ENCODE results near the gene DIPK1C. TPM values are rescaled to one million over a fixed set of nuclear protein-coding genes. Genes with fewer than 3 reads are reported as not detected.

Gene DIPK1C
- total RNA-seq, 4 donors from 2014 or later: 0.20 to 1.5 (median 0.44) TPM; not detected in 1

DNA sequence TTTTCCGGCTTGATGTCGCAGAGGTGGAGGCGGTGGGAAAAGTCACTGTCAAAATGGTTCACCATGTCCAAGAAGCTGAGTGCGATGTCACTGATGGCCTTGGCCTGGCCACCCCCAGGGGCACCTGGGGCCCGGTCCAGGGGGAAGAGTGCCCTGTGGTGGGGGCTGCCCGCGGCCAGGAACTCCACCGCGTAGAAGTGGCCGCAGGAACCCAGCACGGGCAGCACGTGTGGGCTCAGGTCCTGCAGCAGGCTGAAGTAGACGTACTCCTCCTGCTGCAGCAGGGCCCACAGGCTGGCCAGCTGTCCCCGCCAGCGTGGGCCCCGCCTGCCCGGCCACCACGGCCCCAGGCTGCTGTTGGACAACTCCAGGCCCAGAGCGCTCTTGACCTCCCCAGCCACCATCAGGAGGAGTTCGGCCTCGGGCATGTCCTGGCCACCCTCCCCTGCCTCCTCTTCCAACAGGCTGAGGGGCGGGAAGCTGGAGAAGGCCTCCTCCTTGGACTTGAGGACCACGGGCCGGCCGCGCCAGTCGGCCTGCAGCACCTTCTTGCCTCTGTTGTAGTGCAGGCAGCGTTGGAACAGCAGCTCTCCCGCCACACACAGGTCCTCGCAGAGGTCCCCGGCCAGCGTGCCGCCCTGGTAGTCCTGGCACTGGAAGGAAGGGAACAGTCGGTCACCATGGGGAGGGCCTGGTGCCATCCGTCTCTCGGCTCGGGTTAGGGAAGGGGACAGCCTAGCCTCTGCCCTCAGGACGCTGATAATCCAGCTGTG lies 10.3 kb downstream of the DIPK1C start:
- Histone ChIP-seq H3K36me3 (no peaks in the 10 kb centered on the region), H3K27me3 (peaks cover 0 to 5% of the 10 kb centered on the region in 2 donors), H3K27ac (no peak overlapping the region), H3K4me1 (no peaks in the 10 kb centered on the region), H3K9me3 (no peaks in the 10 kb centered on the region), H3K4me3 (no peak overlapping the region)
- TF ChIP-seq EP300 (IDR thresholded peaks at IDR 0.05): no peak
- TF ChIP-seq, protein P1, sequence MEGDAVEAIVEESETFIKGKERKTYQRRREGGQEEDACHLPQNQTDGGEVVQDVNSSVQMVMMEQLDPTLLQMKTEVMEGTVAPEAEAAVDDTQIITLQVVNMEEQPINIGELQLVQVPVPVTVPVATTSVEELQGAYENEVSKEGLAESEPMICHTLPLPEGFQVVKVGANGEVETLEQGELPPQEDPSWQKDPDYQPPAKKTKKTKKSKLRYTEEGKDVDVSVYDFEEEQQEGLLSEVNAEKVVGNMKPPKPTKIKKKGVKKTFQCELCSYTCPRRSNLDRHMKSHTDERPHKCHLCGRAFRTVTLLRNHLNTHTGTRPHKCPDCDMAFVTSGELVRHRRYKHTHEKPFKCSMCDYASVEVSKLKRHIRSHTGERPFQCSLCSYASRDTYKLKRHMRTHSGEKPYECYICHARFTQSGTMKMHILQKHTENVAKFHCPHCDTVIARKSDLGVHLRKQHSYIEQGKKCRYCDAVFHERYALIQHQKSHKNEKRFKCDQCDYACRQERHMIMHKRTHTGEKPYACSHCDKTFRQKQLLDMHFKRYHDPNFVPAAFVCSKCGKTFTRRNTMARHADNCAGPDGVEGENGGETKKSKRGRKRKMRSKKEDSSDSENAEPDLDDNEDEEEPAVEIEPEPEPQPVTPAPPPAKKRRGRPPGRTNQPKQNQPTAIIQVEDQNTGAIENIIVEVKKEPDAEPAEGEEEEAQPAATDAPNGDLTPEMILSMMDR (IDR thresholded peaks at IDR 0.05): no peak
- TF ChIP-seq POLR2A (IDR thresholded peaks at IDR 0.05): no peak
- no peak for DNase-seq (ENCODE audit: low spot score in 2 of 2)
- 92 to 96% methylated on average over 17 to 34 of the region's 38 CpGs for WGBS, 2 donors

DNA sequence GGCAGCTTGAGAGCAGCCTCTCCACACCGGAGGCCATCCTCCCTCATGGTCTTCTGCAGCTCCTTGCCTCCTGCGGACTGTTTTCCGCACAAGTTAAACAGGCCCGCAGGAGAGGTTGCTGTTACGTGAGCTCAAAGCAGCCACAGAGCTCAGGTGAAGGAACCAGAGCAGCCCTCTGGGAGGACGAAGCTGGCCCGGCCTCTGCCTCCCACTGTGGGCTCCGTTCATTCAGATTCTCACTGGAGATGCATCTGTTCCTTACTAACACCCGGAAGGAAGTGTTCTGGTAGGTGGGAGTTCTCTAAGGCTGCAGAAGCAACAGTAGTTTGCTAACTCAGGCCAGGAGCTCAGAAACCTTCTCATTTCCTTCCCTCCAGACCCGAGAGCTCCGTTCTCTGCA lies 10.9 kb downstream of the DIPK1C start:
- no peaks in the 10 kb centered on the region for H3K36me3 ChIP-seq
- TF ChIP-seq POLR2A (IDR thresholded peaks at IDR 0.05) (no peak), EP300 (IDR thresholded peaks at IDR 0.05) (no peak)
- TF ChIP-seq, protein P1 (IDR thresholded peaks at IDR 0.05): no peak
- whole genome bisulfite sequencing, 2 donors: 83 to 86% methylated on average over 11 of the region's 11 CpGs
- H3K4me3 ChIP-seq: no peak overlapping the region
- peaks cover 0 to 5% of the 10 kb centered on the region in 2 donors for H3K27me3 ChIP-seq
- DNase-seq (ENCODE audit: low spot score in 2 of 2): no peak
- H3K4me1 ChIP-seq: no peaks in the 10 kb centered on the region
- H3K27ac ChIP-seq: no peak overlapping the region
- H3K9me3 ChIP-seq: no peaks in the 10 kb centered on the region

DNA sequence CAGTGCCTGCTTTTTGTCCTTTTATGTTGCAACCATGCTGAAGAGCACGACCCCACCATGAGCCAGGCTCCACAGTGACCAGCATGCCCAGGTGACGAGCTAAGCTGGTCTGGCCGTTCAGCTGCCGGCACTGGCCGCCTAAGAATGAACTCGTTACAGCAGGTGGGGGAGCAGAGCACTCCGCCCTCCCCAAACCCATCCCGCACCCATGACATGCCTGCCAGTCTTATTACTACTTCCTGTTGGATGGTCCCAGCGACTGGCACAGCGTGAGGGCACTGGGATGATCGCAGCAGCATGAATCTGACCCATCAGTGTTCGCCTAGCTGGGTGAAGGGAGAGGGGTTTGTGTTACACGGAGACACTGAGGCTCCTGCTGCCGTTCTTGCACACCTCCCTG lies 11.5 kb downstream of the DIPK1C start:
- 88 to 89% methylated on average over 14 of the region's 14 CpGs for WGBS, 2 donors
- Histone ChIP-seq H3K4me1 (no peaks in the 10 kb centered on the region), H3K9me3 (no peaks in the 10 kb centered on the region)

DNA sequence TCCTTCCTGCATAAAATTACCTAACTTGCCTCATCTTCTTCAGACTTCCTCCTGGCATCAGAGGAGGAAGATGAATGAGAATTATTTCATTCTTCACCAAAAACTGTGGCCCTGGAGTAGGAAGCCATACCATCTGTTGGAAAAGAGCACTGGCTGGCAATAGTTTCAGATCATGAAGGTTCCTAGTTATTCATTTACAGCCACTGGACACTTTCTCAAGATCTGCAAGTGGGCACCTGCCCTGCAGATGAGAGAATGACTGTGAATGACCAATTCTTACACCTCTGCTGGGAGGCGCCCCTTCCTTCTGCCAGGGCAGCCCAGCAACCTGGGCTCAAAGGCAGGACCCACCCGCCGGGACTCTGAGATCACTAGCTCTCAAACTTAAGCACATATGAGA lies 13.0 kb downstream of the DIPK1C start:
- TF ChIP-seq, protein P1 (IDR thresholded peaks at IDR 0.05): no peak
- TF ChIP-seq POLR2A (IDR thresholded peaks at IDR 0.05) (no peak), EP300 (IDR thresholded peaks at IDR 0.05) (no peak)
- H3K4me1 ChIP-seq: no peaks in the 10 kb centered on the region
- no peak overlapping the region for H3K4me3 ChIP-seq
- DNase-seq (ENCODE audit: low spot score in 2 of 2): no peak
- H3K9me3 ChIP-seq: no peaks in the 10 kb centered on the region
- H3K36me3 ChIP-seq: no peaks in the 10 kb centered on the region
- no peak overlapping the region for H3K27ac ChIP-seq
- WGBS, 2 donors: 81 to 96% methylated on average over 3 of the region's 3 CpGs
- peaks cover 0 to 5% of the 10 kb centered on the region in 2 donors for H3K27me3 ChIP-seq

More for the DNA sequence above, 11.5 kb downstream of the DIPK1C start:
- TF ChIP-seq EP300 (IDR thresholded peaks at IDR 0.05) (no peak), POLR2A (IDR thresholded peaks at IDR 0.05) (no peak)
- TF ChIP-seq, protein P1 (IDR thresholded peaks at IDR 0.05): no peak
- Histone ChIP-seq H3K4me3 (no peak overlapping the region), H3K36me3 (no peaks in the 10 kb centered on the region), H3K27ac (no peak overlapping the region), H3K27me3 (peaks cover 0 to 5% of the 10 kb centered on the region in 2 donors)
- no peak for DNase-seq (ENCODE audit: low spot score in 2 of 2)

DNA sequence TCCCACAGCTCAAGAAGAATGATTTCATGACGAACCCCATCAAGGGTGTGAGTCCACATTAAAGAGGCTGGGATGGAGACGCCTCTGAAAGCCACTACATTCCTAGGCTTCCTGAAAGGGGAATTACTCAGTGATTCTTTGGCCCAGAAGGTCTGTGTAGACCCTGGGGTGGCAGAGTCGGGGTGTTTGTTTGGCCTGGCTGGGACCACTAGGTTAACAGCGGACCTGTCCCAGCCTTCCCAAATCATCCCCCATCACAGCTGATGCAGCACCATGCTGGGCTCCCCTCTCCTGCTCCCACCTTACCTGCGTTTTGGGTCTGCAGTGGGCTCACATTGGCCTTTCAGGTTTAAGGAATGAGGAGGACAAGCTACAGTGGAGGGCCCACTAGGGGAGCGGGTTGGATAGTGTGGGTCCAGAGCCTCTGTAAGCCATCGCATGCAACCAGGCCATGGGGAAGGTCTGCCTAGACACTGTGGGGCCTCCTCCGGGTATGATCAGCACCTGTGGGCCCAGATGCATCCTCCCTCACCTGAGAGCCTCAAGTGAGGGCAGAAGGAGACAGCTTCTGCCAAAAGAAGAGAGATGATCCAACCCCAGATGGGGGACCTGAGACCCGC lies 16.2 kb downstream of the DIPK1C start:
- H3K9me3 ChIP-seq: no peaks in the 10 kb centered on the region
- WGBS, 2 donors: 94 to 96% methylated on average over 9 of the region's 9 CpGs
- peaks cover 0 to 7% (median 0%) of the 10 kb centered on the region in 4 donors for H3K4me1 ChIP-seq
- H3K36me3 ChIP-seq: no peaks in the 10 kb centered on the region
- no peak for DNase-seq (ENCODE audit: low spot score in 2 of 2)
- peaks cover 0 to 5% of the 10 kb centered on the region in 2 donors for H3K27me3 ChIP-seq
- H3K4me3 ChIP-seq: no peak overlapping the region
- no peak overlapping the region for H3K27ac ChIP-seq
- TF ChIP-seq, protein P1 (IDR thresholded peaks at IDR 0.05): no peak
- TF ChIP-seq EP300 (IDR thresholded peaks at IDR 0.05) (no peak), POLR2A (IDR thresholded peaks at IDR 0.05) (no peak)

All from tibial nerve (tissue), 4 donors.